ENCODE data around the gene TSPAN32.

The TSPAN32 gene

GRCh38 chr11:2305140-2305778 is 3.4 kb downstream of the TSPAN32 start:
- peak; percentile 95 for DNase-seq

- DNase-seq = no peak
These were observed 4.1 kb downstream of the TSPAN32 start for GRCh38 chr11:2305788-2306451.

- DNase-seq = no peak
These were observed 4.6 kb downstream of the TSPAN32 start for GRCh38 chr11:2306452-2306823.

GRCh38 chr11:2306877-2307500 is 5.2 kb downstream of the TSPAN32 start:
- DNase-seq = no peak

- no peak for DNase-seq
These were observed 5.9 kb downstream of the TSPAN32 start for GRCh38 chr11:2307501-2308331.

GRCh38 chr11:2308713-2309112 is 6.9 kb downstream of the TSPAN32 start:
- no peak for DNase-seq

- no peak for DNase-seq
These were observed 7.6 kb downstream of the TSPAN32 start for GRCh38 chr11:2309251-2310072.

- DNase-seq = no peak
These were observed 8.4 kb downstream of the TSPAN32 start for GRCh38 chr11:2310073-2310785.

GRCh38 chr11:2310786-2311352 is 9.1 kb downstream of the TSPAN32 start:
- no peak for DNase-seq

GRCh38 chr11:2311353-2312133 is 9.7 kb downstream of the TSPAN32 start:
- DNase-seq = no peak

- DNase-seq = no peak
These were observed 10.6 kb downstream of the TSPAN32 start for GRCh38 chr11:2312232-2313042.

- DNase-seq = no peak
These were observed 11.5 kb downstream of the TSPAN32 start for GRCh38 chr11:2313051-2313951.

GRCh38 chr11:2314136-2314524 is 12.3 kb downstream of the TSPAN32 start:
- no peak for DNase-seq

GRCh38 chr11:2314525-2315394 is 12.9 kb downstream of the TSPAN32 start:
- DNase-seq = no peak

- no peak for DNase-seq
These were observed 13.8 kb downstream of the TSPAN32 start for GRCh38 chr11:2315395-2316168.

GRCh38 chr11:2316169-2316962 is 14.6 kb downstream of the TSPAN32 start:
- DNase-seq = no peak

Measured in 8988T (cell line).